K562 (cell line): ENCODE results near the gene EMX1. TPM values are rescaled to one million over a fixed set of nuclear protein-coding genes. Genes with fewer than 3 reads are reported as not detected.

ENCODE experiments used
- ATAC-seq: fragments of 200-7000 bp; cut with Tn5 transposase; 3 replicates; pipeline ENCODE4 v1.9.1; 2020; ENCODE audit warnings: moderate library complexity
- BruUV-seq: library from RNA; stranded (reverse); fragments of 400-500 nt; replicated peaks from 2 replicates; lab custom pipeline; 2021; lab: Mats Ljungman, UMichigan
- CTCF ChIA-PET: fragments of 300-600 bp; formaldehyde crosslinking; extraction: SDS; loops from one replicate; lab custom pipeline; 2021; ENCODE audit warnings: low intra/inter-chr PET ratio; lab: Yijun Ruan, JAX
- POLR2A ChIA-PET: fragments of 300-600, 350-650 bp; sonication (Branson Sonifier 250); formaldehyde crosslinking; extraction: SDS; loops from one replicate; lab custom pipeline; 2021; ENCODE audit warnings: antibody characterized with exemption, inconsistent platforms; lab: Yijun Ruan, JAX
- DNase-seq, 4 experiments: peaks; one replicate each; pipeline versions ENCODE4 v3.0.0 to v3.0.0-alpha.2; 2011 to 2018; ENCODE audit warnings: low spot score in 3 of 4, mixed read lengths in 3 of 4; ENCODE audit errors: extremely low read depth in 1 of 4
- FAIRE-seq: peaks from 2 replicates; lab custom pipeline; 2011; peaks lifted over from hg19 to GRCh38; lab: Jason Lieb, UNC
- H2AFZ ChIP-seq: 2 replicates; pipeline ENCODE4 v1.6.0; 2011; ENCODE audit warnings: low read depth, low read length, control low read depth, inconsistent platforms
- H3K27ac ChIP-seq: fragments of 200-600 bp; 3 replicates; pipeline ENCODE4 v1.8.0; 2011; ENCODE audit warnings: low read depth, mild to moderate bottlenecking, control low read depth, inconsistent platforms, low read length, moderate library complexity, mixed read lengths; ENCODE audit errors: extremely low read depth
- H3K27me3 ChIP-seq, 2 experiments: fragments of 300-600 bp in 1 of 2; 2 replicates in 1 of 2; 3 replicates in 1 of 2; pipeline versions ENCODE4 v1.6.0 to v1.8.0; 2011; ENCODE audit warnings: inconsistent platforms in 2 of 2, low read length in 2 of 2, mild to moderate bottlenecking in 1 of 2, mixed read lengths in 1 of 2, moderate library complexity in 1 of 2; ENCODE audit not compliant: control insufficient read depth in 2 of 2, insufficient read depth in 2 of 2
- H3K36me3 ChIP-seq: fragments of 300-600 bp; 3 replicates; pipeline ENCODE4 v1.8.0; 2011; ENCODE audit warnings: mild to moderate bottlenecking, low read length, inconsistent platforms; ENCODE audit not compliant: control insufficient read depth, insufficient read depth
- H3K4me1 ChIP-seq, 2 experiments: fragments of 200-600 bp in 1 of 2; replicated peaks in 1 of 2; 2 replicates in 1 of 2; 3 replicates in 1 of 2; pipeline versions ENCODE4 v1.5.1 to v1.8.0; 2011; ENCODE audit warnings: inconsistent platforms in 2 of 2, low read length in 2 of 2, mild to moderate bottlenecking in 1 of 2, mixed read lengths in 1 of 2, moderate library complexity in 1 of 2; ENCODE audit not compliant: control insufficient read depth in 2 of 2, insufficient read depth in 2 of 2
- H3K4me2 ChIP-seq: 2 replicates; pipeline ENCODE4 v1.6.1; 2011; ENCODE audit warnings: low read length, control low read depth, inconsistent platforms, mixed read lengths; ENCODE audit not compliant: insufficient read depth
- H3K4me3 ChIP-seq: fragments of 200-600 bp; sonication (generic), shearing (Covaris generic); 2 replicates; pipeline ENCODE4 v1.5.1; 2016; ENCODE audit warnings: control low read depth, inconsistent platforms
- H3K79me2 ChIP-seq: fragments of 200-600 bp; 3 replicates; pipeline ENCODE4 v1.8.0; 2011; ENCODE audit warnings: low read length, inconsistent platforms; ENCODE audit not compliant: control insufficient read depth, insufficient read depth
- H3K9ac ChIP-seq, 2 experiments: 2 replicates each; pipeline versions ENCODE4 v1.6.0 to v1.6.1; 2011; ENCODE audit warnings: low read depth in 2 of 2, low read length in 2 of 2, control low read depth in 1 of 2, inconsistent platforms in 1 of 2, mild to moderate bottlenecking in 1 of 2, mixed read lengths in 1 of 2; ENCODE audit not compliant: insufficient read depth in 1 of 2
- H3K9me1 ChIP-seq: one replicate; pipeline ENCODE4 v1.6.0; 2011; ENCODE audit warnings: inconsistent platforms, mild to moderate bottlenecking, low read length, moderate library complexity; ENCODE audit not compliant: control insufficient read depth, insufficient read depth
- H3K9me3 ChIP-seq: replicated peaks from 2 replicates; pipeline ENCODE4 v1.5.1; 2011; ENCODE audit warnings: low read depth, low read length, inconsistent platforms; ENCODE audit not compliant: control insufficient read depth, insufficient read depth
- H4K20me1 ChIP-seq: replicated peaks from 2 replicates; pipeline ENCODE4 v1.6.1; 2011; ENCODE audit warnings: low read length, inconsistent platforms, mixed read lengths; ENCODE audit not compliant: control insufficient read depth, insufficient read depth
- SRF ChIP-seq, 2 experiments: fragments of 250-450, 450-650 bp in 1 of 2; sonication (Bioruptor Pico) in 1 of 2; sonication (generic) in 1 of 2; formaldehyde crosslinking; IDR thresholded peaks; 2 replicates each; pipeline versions ENCODE4 v1.5.0 to v1.5.1; 2020 to 2022; ENCODE audit warnings: mild to moderate bottlenecking in 1 of 2, missing genetic modification reagents in 1 of 2
- ZBTB17 ChIP-seq: fragments of 450-650 bp; formaldehyde crosslinking; IDR thresholded peaks from 2 replicates; pipeline ENCODE4 v1.4.0; 2020; ENCODE audit warnings: mild to moderate bottlenecking
- ZNF384 ChIP-seq: IDR thresholded peaks from 2 replicates; pipeline ENCODE4 v1.6.1; 2012; ENCODE audit warnings: low read depth, low read length, improper control_type of control experiment
- ZNF764 ChIP-seq: fragments of 250-450 bp; sonication (Bioruptor Pico); IDR thresholded peaks from 2 replicates; pipeline ENCODE4 v1.4.0; 2020; ENCODE audit warnings: low read depth, mild to moderate bottlenecking, moderate library complexity
- WGBS: fragments of 100-300 bp; shearing (Covaris generic); methylation state at CpG from one replicate; pipeline ENCODE4 v1.1.6; 2016; ENCODE audit warnings: low coverage, mixed read lengths; ENCODE audit not compliant: insufficient coverage; ENCODE audit errors: missing lambda C conversion rate; 5-methylcytosine and 5-hydroxymethylcytosine counted together
- in situ Hi-C: fragments of 300-500 bp; cut with MboI; formaldehyde crosslinking; loops from 4 replicates; pipeline ENCODE4 v1.15.0; 2018; ENCODE audit warnings: inconsistent platforms, mixed read lengths
- intact Hi-C: fragments of 100-400 bp; cut with micrococcal nuclease; formaldehyde crosslinking; loops from 2 replicates; pipeline ENCODE4 v1.14.2; 2022
- polyA plus RNA-seq, 8 experiments: library from polyadenylated mRNA; depleted of rRNA in 4 of 8; stranded (reverse) in 5 of 8; unstranded in 3 of 8; fragments of >200 nt; fragmentation: Nextera tagmentation in 2 of 8; fragmentation: Illumina TruSeq in 1 of 8; extraction: Ambion mirVana in 2 of 8; extraction: Trizol in 1 of 8; gene quantifications; 2 replicates each; pipeline versions ENCODE4 v1.2.1 to v1.2.3, GENCODE V29; 2011 to 2014; ENCODE audit warnings: inconsistent platforms in 1 of 8, missing spikeins in 1 of 8
- total RNA-seq, 7 experiments: library from RNA; depleted of rRNA in 6 of 7; stranded (reverse); fragments of >200 nt in 6 of 7; fragmentation: Illumina TruSeq in 2 of 7; extraction: Trizol in 2 of 7; gene quantifications; 2 replicates each; pipeline versions ENCODE4 v1.2.1 to v1.2.3, GENCODE V29; 2011 to 2021; ENCODE audit warnings: low replicate concordance in 1 of 7

EMX1 gene
- total and polyA plus RNA-seq, 9 of the 15 experiments (the other 6 are each of a cell fraction or from before 2014, with no cell fraction given): 0.10 to 0.32 (median 0.21) TPM; not detected in 6

DNA sequence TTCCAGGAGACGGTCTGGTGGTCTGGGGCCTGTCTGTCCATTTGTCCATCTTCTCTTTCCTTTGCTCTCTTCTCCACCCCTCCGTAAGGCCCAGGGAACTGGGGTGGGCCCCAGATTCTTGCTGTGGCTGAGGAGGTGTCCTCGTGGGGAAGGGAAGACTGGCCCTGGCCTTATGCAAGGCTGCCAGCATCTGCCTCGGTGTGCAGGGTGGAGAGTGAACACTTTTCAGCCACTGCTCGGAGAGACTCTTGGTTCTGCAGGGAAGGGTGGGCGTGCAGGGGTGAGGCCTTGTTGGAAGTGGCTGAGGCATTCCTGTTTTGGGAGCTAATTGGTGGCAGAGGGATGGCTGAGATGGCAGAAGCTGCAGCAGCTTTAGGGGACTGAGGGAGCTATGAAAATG, 23.0 kb downstream of the EMX1 start:
- Histone ChIP-seq H3K4me3 (no peak overlapping the region), H3K79me2 (no peaks in the 10 kb centered on the region), H3K4me2 (no peak overlapping the region), H3K9ac (no peak overlapping the region), H3K36me3 (no peaks in the 10 kb centered on the region), H2AFZ (no peak overlapping the region), H3K4me1 (peaks cover 0 to 7% of the 10 kb centered on the region in 2 experiments; a peak in 2 of 5 replicates), H3K9me3 (no peaks in the 10 kb centered on the region)
- intact Hi-C loops: no loop called here
- no peak for DNase-seq
- CTCF ChIA-PET: no interaction called here
- BruUV-seq: no TSS peak
- POLR2A ChIA-PET: interaction anchor here (1.0 kb wide), 1 partner anchor 11 kb away, joined by 4 read pairs; no protein-coding TSS in a partner anchor
- 43% methylated on average over 6 of the region's 6 CpGs for WGBS
- TF ChIP-seq ZNF764 (no peak), ZNF384 (no peak), ZBTB17 (CRISPR knock-in tag) (no peak)
- TF ChIP-seq, all 486 proteins: peak for 0
- H3K27ac ChIP-seq: no peak overlapping the region
- in situ Hi-C loops: no loop called here
- H4K20me1 ChIP-seq: peaks cover 8% of the 10 kb centered on the region
- no peaks in the 10 kb centered on the region for H3K9me1 ChIP-seq
- no peak for ATAC-seq
- FAIRE-seq: no peak
- H3K27me3 ChIP-seq: peaks cover 2 to 32% of the 10 kb centered on the region in 2 experiments; a peak in 2 of 5 replicates

DNA sequence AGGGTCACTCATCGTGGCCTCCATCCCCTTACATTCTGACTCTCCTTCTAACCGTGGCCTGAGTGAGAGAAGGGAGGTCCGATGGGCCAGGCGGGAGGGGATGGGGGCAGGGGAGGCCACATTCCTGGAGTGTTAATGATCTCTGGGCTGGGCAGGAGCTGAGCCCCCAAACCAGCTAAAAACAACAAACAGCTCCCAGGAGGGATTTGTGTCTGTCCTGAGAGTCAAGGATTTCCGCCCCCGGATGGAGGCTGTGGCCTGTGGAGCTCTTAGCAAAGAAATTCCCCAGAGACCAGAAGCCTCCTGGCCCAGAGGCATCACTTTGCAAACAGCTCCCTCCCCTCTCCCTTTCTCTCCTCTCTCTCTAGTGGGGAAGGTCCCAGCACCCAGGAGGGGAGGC, 23.5 kb downstream of the EMX1 start:
- Histone ChIP-seq H3K4me3 (no peak overlapping the region), H3K27ac (no peak overlapping the region), H3K79me2 (no peaks in the 10 kb centered on the region), H3K9me3 (no peaks in the 10 kb centered on the region), H3K9me1 (no peaks in the 10 kb centered on the region), H3K27me3 (peaks cover 2 to 27% of the 10 kb centered on the region in 2 experiments; a peak in 2 of 5 replicates), H3K9ac (no peak overlapping the region), H3K36me3 (no peaks in the 10 kb centered on the region), H2AFZ (no peak overlapping the region), H3K4me2 (no peak overlapping the region), H3K4me1 (peaks cover 0 to 7% of the 10 kb centered on the region in 2 experiments; a peak in 2 of 5 replicates), H4K20me1 (peaks cover 7% of the 10 kb centered on the region)
- TF ChIP-seq SRF (CRISPR knock-in tag; IDR thresholded peaks at IDR 0.05): no peak
- intact Hi-C loops: no loop called here
- FAIRE-seq (no peak), ATAC-seq (no peak), DNase-seq (no peak)
- CTCF ChIA-PET: no interaction called here
- no TSS peak for BruUV-seq
- WGBS: 26% methylated on average over 6 of the region's 6 CpGs
- POLR2A ChIA-PET: no interaction called here
- in situ Hi-C loops: no loop called here
